Nephron progenitor cell (in vitro differentiated cells): ENCODE measurements around the gene NPBWR2.
A peak's percentile ranks its signal among the peaks of the same experiment; 100 is the strongest.

Source experiments
- DNase-seq: peaks from one replicate; pipeline ENCODE4 v3.0.0; 2021
- H3K27ac Mint-ChIP-seq: 2 replicates; pipeline ENCODE4 v1.8.0; 2021; ENCODE audit warnings: mild to moderate bottlenecking, moderate library complexity, mixed read lengths
- H3K27me3 Mint-ChIP-seq: 2 replicates; pipeline ENCODE4 v1.8.0; 2021; ENCODE audit warnings: mild to moderate bottlenecking, low read depth, mixed read lengths; ENCODE audit not compliant: poor library complexity
- H3K36me3 Mint-ChIP-seq: 2 replicates; pipeline ENCODE4 v1.8.0; 2021; ENCODE audit warnings: low read depth, mixed read lengths
- H3K4me1 Mint-ChIP-seq: 2 replicates; pipeline ENCODE4 v1.8.0; 2021; ENCODE audit warnings: mixed read lengths
- H3K4me3 Mint-ChIP-seq: 2 replicates; pipeline ENCODE4 v1.8.0; 2021; ENCODE audit warnings: mild to moderate bottlenecking, moderate library complexity, mixed read lengths
- H3K9me3 Mint-ChIP-seq: 2 replicates; pipeline ENCODE4 v1.8.0; 2021; ENCODE audit warnings: mild to moderate bottlenecking, moderate library complexity, mixed read lengths
- TF ChIP-seq, protein P1 (sequence below): fragments of 200-600 bp; sonication (generic); IDR thresholded peaks from 2 replicates; pipeline ENCODE4 v1.5.0; 2021; ENCODE audit warnings: antibody characterized with exemption

Gene NPBWR2

DNA sequence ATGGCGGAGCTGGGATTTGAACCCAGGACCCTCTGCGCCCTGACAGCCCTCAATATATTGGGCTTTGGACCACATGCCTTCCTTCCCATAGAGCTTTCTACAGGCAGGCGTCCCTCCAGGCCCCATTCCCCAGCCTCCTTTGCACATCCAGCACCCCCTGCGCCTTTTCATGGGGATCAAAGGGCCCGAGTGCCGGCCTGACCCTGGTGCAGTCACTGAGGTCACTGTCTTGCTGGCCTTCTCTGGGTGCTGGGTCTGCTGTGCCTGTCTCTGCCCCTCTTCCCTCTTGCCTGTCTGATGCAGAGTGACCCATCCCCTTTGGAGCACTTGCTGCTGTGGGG, 25.8 kb downstream of the NPBWR2 start:
- Mint-ChIP-seq H3K27me3 (peaks cover 54% of the 10 kb centered on the region), H3K4me1 (peaks cover 39% of the 10 kb centered on the region), H3K36me3 (no peaks in the 10 kb centered on the region), H3K4me3 (peak overlapping the region; percentile 65), H3K27ac (no peak overlapping the region), H3K9me3 (peaks cover 3% of the 10 kb centered on the region)
- TF ChIP-seq, protein P1, sequence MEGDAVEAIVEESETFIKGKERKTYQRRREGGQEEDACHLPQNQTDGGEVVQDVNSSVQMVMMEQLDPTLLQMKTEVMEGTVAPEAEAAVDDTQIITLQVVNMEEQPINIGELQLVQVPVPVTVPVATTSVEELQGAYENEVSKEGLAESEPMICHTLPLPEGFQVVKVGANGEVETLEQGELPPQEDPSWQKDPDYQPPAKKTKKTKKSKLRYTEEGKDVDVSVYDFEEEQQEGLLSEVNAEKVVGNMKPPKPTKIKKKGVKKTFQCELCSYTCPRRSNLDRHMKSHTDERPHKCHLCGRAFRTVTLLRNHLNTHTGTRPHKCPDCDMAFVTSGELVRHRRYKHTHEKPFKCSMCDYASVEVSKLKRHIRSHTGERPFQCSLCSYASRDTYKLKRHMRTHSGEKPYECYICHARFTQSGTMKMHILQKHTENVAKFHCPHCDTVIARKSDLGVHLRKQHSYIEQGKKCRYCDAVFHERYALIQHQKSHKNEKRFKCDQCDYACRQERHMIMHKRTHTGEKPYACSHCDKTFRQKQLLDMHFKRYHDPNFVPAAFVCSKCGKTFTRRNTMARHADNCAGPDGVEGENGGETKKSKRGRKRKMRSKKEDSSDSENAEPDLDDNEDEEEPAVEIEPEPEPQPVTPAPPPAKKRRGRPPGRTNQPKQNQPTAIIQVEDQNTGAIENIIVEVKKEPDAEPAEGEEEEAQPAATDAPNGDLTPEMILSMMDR: no peak
- no peak for DNase-seq

DNA sequence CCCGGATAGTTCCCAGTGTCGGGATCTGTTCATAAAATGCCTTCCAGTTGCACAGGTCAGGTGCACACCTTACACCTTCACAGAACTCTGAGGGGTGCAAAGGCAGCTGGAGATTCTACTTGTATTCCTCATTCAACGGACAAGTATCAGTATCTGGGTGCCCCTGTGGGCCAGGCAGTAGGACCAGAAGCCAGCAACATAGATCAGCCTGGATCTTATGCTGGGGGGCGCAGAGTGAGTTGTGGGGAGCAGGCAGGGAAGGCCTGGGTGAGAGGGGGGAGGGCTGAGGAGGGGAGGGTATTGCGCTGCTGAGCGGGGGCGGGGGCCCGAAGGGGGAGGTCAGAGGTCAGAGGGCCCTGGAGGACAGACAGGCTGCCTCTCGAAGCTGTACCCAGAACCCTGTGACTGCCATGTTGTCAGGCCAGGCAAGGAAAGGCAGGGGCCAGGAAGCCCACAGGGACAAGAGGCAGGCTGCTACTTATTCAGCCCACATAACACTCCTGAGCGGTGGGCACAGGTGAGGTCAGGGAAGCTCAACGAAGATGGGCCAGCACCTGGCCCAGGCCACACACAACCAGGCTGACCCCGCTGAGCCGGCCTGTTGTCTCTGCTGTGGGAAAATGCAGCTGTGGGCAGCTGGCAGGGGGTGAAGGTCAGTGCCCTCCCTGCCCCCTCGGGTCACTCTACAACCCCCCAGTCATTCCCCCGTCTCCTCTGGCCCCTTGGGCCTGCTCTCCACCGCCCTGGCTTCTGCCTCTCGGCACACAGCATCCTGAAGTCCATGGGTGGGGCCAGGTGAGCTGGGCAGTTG, 26.3 kb downstream of the NPBWR2 start:
- no peak overlapping the region for H3K27ac Mint-ChIP-seq
- no peak for DNase-seq
- peaks cover 49% of the 10 kb centered on the region for H3K27me3 Mint-ChIP-seq
- peaks cover 39% of the 10 kb centered on the region for H3K4me1 Mint-ChIP-seq
- TF ChIP-seq, protein P1: no peak
- peak overlapping the region; percentile 82 for H3K4me3 Mint-ChIP-seq
- no peaks in the 10 kb centered on the region for H3K9me3 Mint-ChIP-seq
- H3K36me3 Mint-ChIP-seq: no peaks in the 10 kb centered on the region

DNA sequence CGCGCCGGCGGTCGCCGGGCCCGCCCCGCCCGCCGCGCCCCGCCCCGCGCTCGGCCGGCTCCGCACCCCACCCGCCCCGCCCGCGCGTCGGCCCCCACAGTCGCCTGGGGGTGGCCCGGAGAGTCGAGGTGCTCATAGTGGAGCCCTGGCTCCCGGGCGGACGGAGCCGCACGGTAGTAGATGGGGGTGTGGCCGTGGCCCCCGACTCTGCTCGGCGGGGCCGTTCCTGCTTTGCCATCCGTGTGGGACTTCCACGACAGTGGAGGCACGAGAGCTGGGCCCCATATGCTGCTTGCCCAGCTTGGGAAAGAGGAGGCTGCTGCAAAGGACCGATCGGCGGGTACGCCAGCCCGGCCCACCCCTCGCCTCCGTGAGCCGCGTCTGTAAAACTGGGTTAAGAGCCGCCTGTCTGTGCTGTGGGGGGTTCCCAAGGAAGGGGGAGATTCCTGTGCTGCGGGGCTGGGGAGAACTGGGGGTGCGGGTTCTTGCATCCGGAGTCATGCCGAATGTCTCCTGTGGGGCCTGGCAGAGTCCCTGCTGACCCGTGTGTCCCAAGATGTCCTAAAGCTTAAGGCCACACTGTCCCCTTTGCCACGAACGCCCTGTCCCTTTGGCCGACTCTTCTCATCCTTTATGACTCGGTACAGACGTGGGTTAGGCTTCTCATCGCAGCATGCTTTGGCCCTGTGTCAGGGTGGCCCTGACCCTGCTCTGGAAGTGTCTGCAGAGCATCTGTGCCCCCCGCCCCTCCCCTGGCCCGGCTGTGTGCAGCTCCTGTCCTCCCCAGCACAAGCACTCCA, 27.2 kb downstream of the NPBWR2 start, which contains the start of gene OPRL1:
TSS of gene OPRL1 (plus strand) at position 70 of the 800 bp plus-strand sequence. CDS start 12,639 bp downstream, outside the sequence.
- Mint-ChIP-seq H3K4me1 (peaks cover 39% of the 10 kb centered on the region), H3K36me3 (no peaks in the 10 kb centered on the region), H3K4me3 (peak within 1 kb of the TSS; percentile 82), H3K9me3 (no peaks in the 10 kb centered on the region), H3K27ac (peak within 1 kb of the TSS; percentile 39), H3K27me3 (peaks cover 41% of the 10 kb centered on the region)
- TF ChIP-seq, protein P1: no peak
- no peak for DNase-seq

DNA sequence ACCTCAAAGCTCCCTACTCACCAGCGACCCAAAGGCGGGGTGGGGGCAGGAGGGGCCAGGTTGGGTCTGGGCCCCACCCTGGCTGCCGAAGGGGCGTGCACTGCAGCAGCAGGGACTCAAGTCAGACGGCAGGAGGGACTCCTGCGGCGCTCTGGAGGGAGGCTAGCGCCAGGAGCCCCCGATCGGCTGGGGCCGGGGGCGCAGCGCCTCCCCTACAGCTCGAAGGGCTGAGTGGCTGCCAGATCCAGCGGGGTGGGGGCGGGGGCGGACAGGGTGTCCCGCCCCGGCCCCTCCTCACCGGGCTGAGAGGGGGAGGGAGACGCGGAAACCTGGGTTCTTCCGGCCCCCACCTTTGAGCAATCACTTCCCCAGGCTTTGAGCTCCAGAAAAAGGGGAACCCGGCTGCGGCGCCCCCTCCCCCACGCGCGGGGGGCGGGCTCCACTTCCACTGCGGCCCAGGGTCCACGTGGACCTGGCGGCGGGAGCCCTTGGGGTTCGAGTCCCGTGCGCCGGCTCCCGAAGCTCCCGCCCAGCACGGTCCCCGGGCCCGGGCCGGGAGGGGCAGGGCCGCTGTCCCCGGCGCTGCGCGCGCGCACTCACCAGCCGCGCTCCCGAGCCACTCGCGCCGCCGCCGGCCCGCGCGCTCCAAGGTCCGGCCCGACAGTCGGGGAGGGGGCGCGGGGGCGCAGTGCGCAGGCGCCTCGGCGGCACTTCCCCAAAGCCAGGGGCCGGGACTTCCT, 27.9 kb downstream of the NPBWR2 start, which contains the start of gene RGS19:
TSS of gene RGS19 (minus strand) at position 246 of the 740 bp plus-strand sequence. CDS start 2,632 bp downstream, outside the sequence.
- Mint-ChIP-seq H3K36me3 (no peaks in the 10 kb centered on the region), H3K27me3 (peaks cover 33% of the 10 kb centered on the region), H3K4me3 (peak within 1 kb of the TSS; percentile 82), H3K27ac (peak within 1 kb of the TSS; percentile 39), H3K9me3 (no peaks in the 10 kb centered on the region), H3K4me1 (peaks cover 38% of the 10 kb centered on the region)
- peak; percentile 84 for DNase-seq
- TF ChIP-seq, protein P1: no peak

DNA sequence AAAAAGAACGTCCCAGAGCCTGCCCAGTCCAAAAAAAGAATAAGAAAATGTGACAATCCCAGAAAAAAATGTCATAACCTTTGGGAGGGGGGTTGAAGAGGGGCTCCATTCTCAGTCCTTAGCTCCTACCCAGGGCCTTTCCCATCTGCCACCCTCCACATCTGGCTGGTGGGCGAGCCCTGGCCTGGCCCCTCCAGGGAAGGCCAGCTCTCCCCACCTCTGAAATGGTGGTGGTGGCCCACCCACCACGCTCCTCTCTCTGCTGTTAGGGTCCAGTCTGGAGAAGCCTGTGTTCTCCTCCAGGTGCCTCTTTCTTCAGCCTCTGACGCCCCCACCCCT, 28.5 kb downstream of the NPBWR2 start:
- H3K27ac Mint-ChIP-seq: no peak overlapping the region
- TF ChIP-seq, protein P1: no peak
- no peak for DNase-seq
- H3K4me3 Mint-ChIP-seq: peak overlapping the region; percentile 71
- no peaks in the 10 kb centered on the region for H3K36me3 Mint-ChIP-seq
- H3K4me1 Mint-ChIP-seq: peaks cover 34% of the 10 kb centered on the region
- H3K9me3 Mint-ChIP-seq: no peaks in the 10 kb centered on the region
- peaks cover 29% of the 10 kb centered on the region for H3K27me3 Mint-ChIP-seq
